GM12878 (cell line): ENCODE data around the gene PTPRM. TPM values are rescaled to one million over a fixed set of nuclear protein-coding genes. Genes with fewer than 3 reads are reported as not detected.

ENCODE experiments used
- CHD1 ChIP-seq: IDR thresholded peaks from 2 replicates; pipeline ENCODE4 v1.6.1; 2012; ENCODE audit warnings: low read depth, low read length, improper control_type of control experiment
- DPF2 ChIP-seq: fragments of 450-650 bp; IDR thresholded peaks from 2 replicates; pipeline ENCODE4 v1.6.1; 2017; ENCODE audit warnings: mild to moderate bottlenecking
- E4F1 ChIP-seq: fragments of 450-650 bp; IDR thresholded peaks from 2 replicates; pipeline ENCODE4 v1.6.1; 2018; ENCODE audit warnings: borderline replicate concordance, mild to moderate bottlenecking; ENCODE audit not compliant: partially characterized antibody
- HDGF ChIP-seq: fragments of 450-650 bp; IDR thresholded peaks from 2 replicates; pipeline ENCODE4 v1.6.1; 2016; ENCODE audit warnings: antibody characterized with exemption
- NFIC ChIP-seq: IDR thresholded peaks from 2 replicates; pipeline ENCODE4 v1.6.1; 2012; ENCODE audit warnings: low read depth, mild to moderate bottlenecking, inconsistent platforms, low read length, moderate library complexity
- NFYA ChIP-seq: IDR thresholded peaks from 2 replicates; pipeline ENCODE4 v1.6.1; 2011; ENCODE audit warnings: low read depth, mild to moderate bottlenecking, low read length, improper control_type of control experiment, borderline replicate concordance
- NR2C2 ChIP-seq: IDR thresholded peaks from 2 replicates; pipeline ENCODE4 v1.6.1; 2011; ENCODE audit warnings: borderline replicate concordance, low read depth; ENCODE audit not compliant: control insufficient read depth, insufficient read length
- RCOR1 ChIP-seq: conservative IDR thresholded peaks from 2 replicates; pipeline ENCODE4 v1.6.1; 2012; ENCODE audit warnings: low read depth, low read length, improper control_type of control experiment
- SIN3A ChIP-seq: IDR thresholded peaks from 2 replicates; pipeline ENCODE4 v1.6.1; 2012; ENCODE audit warnings: low read depth, low read length, improper control_type of control experiment
- ZBTB11 ChIP-seq: fragments of 450-650 bp; formaldehyde crosslinking; IDR thresholded peaks from 2 replicates; pipeline ENCODE4 v1.5.0; 2022; ENCODE audit warnings: mild to moderate bottlenecking, missing genetic modification characterization
- polyA plus RNA-seq, 11 experiments: library from polyadenylated mRNA; depleted of rRNA in 4 of 11; unstranded in 6 of 11; stranded (reverse) in 5 of 11; fragments of >200 nt; fragmentation: Nextera tagmentation in 4 of 11; fragmentation: Illumina TruSeq in 1 of 11; extraction: Ambion mirVana in 4 of 11; extraction: Trizol in 1 of 11; gene quantifications; 1 replicate in 1 of 11; 2 replicates in 10 of 11; pipeline versions ENCODE4 v1.2.1 to v1.2.3, GENCODE V29; 2011 to 2016; ENCODE audit warnings: inconsistent platforms in 2 of 11, missing spikeins in 2 of 11, low read depth in 1 of 11
- total RNA-seq, 4 experiments: library from RNA; depleted of rRNA in 3 of 4; stranded (reverse); fragments of >200 nt in 3 of 4; fragmentation: Illumina TruSeq in 1 of 4; extraction: Trizol in 1 of 4; gene quantifications; 2 replicates each; pipeline versions ENCODE4 v1.2.1 to v1.2.3, GENCODE V29; 2013 to 2021
- TF ChIP-seq, protein P1 (sequence below): fragments of 450-650 bp; IDR thresholded peaks from 2 replicates; pipeline ENCODE4 v1.6.1; 2014; ENCODE audit warnings: mild to moderate bottlenecking

Gene PTPRM
- total and polyA plus RNA-seq, 10 of the 15 experiments (the other 5 are each of a cell fraction or from before 2014, with no cell fraction given): 0.07 to 22.6 (median 0.60) TPM

DNA sequence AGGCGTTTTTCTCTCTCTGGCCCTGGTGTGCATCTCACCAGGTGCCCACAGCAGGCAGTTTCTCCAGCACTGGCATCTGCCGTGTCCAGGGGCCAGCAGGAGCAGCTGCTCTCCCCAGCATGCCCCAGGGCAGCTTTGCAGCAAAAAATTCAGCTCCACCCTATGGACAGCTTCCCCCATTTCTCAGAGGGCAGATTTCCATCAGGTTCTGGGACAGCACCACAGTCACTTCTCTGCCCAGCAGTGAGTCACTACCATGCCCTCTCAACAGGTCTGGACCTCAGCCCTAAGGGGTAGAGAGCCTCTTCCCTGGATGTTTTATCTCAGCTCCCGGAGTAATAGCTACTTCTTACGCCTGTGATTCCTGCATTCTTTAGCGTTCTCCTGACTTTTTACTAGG lies 871.9 kb downstream of the PTPRM start (continued):
- no peak for TF ChIP-seq ZBTB11
- TF ChIP-seq, protein P1, sequence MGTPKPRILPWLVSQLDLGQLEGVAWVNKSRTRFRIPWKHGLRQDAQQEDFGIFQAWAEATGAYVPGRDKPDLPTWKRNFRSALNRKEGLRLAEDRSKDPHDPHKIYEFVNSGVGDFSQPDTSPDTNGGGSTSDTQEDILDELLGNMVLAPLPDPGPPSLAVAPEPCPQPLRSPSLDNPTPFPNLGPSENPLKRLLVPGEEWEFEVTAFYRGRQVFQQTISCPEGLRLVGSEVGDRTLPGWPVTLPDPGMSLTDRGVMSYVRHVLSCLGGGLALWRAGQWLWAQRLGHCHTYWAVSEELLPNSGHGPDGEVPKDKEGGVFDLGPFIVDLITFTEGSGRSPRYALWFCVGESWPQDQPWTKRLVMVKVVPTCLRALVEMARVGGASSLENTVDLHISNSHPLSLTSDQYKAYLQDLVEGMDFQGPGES: no peak
- no peak for TF ChIP-seq RCOR1
- no peak for TF ChIP-seq NFYA
- TF ChIP-seq CHD1: no peak
- TF ChIP-seq DPF2: no peak
- no peak for TF ChIP-seq HDGF
- TF ChIP-seq NFIC: no peak
- TF ChIP-seq E4F1: no peak
- TF ChIP-seq NR2C2: no peak
- TF ChIP-seq SIN3A: no peak
